Measurements from ENCODE around the gene ZEB1. TPM values are rescaled to one million over a fixed set of nuclear protein-coding genes. Genes with fewer than 3 reads are reported as not detected.
"Not testable (repeated sequence)": the region's sequence is repeated elsewhere in the genome, so short reads cannot be mapped to it uniquely, and the experiment has no call there.

ZEB1 gene
- total and polyA plus RNA-seq, 8 donors = 29.9 to 40.8 (median 34.4) TPM

DNA sequence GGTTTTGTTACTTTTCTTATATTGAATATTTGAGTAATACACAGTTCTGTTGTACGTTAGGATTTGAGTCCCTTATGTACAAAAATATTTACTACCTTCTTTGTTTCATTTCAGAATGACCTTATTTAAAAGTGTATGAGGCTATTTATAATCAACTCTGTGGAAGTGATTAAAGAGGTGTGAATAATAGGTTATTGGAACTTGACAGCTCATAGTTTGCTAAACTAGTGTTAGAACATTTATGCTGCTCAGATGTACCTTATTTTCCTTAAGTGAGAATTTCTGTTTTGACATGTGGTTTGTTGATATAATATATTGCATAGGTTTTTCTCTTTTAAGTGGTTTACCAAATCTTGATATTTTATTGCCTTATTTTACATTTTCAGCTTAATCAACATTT lies 105.5 kb downstream of the ZEB1 start:
- Histone ChIP-seq H3K27ac (peak overlapping the region in 1 of 2 donors; percentile 14), H3K4me1 (peaks cover 0 to 10% of the 10 kb centered on the region in 2 donors), H3K4me3 (no peak overlapping the region), H3K9me3 (peaks cover 0 to 4% of the 10 kb centered on the region in 2 donors), H3K36me3 (no peaks in the 10 kb centered on the region), H3K27me3 (no peaks in the 10 kb centered on the region)
- no peak for DNase-seq
- no peak for ATAC-seq
- intact Hi-C loops (cut with DNase I) = no loop called here
- TF ChIP-seq, protein P1, sequence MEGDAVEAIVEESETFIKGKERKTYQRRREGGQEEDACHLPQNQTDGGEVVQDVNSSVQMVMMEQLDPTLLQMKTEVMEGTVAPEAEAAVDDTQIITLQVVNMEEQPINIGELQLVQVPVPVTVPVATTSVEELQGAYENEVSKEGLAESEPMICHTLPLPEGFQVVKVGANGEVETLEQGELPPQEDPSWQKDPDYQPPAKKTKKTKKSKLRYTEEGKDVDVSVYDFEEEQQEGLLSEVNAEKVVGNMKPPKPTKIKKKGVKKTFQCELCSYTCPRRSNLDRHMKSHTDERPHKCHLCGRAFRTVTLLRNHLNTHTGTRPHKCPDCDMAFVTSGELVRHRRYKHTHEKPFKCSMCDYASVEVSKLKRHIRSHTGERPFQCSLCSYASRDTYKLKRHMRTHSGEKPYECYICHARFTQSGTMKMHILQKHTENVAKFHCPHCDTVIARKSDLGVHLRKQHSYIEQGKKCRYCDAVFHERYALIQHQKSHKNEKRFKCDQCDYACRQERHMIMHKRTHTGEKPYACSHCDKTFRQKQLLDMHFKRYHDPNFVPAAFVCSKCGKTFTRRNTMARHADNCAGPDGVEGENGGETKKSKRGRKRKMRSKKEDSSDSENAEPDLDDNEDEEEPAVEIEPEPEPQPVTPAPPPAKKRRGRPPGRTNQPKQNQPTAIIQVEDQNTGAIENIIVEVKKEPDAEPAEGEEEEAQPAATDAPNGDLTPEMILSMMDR (IDR thresholded peaks at IDR 0.05) = no peak

DNA sequence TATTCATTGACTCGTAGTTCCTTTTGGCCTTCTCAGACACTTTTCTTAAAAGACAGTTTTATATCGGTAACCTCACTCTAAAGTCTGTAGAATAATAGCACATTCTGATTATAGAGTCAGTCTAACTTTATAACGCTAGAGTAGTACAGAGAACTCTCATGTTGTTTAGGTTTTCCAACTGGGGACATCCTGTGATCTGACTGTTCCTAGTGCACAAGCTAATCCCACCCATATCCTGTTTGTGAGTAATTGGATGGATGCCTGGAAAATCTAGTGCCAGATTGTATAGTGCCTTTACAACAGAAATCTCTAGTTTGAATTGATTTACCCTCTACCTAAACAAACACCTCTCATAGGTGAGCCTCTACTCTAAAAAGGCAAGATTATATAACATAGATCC lies 107.4 kb downstream of the ZEB1 start:
- H3K4me1 ChIP-seq = peaks cover 0 to 10% of the 10 kb centered on the region in 2 donors
- peak overlapping the region; percentile 37 to 62 for H3K27ac ChIP-seq
- ATAC-seq = peak; percentile 54
- TF ChIP-seq, protein P1 (IDR thresholded peaks at IDR 0.05) = no peak
- peak in 2 of 4 donors; percentile 12 to 48 for DNase-seq
- intact Hi-C loops (cut with DNase I) = no loop called here
- H3K36me3 ChIP-seq = no peaks in the 10 kb centered on the region
- no peaks in the 10 kb centered on the region for H3K27me3 ChIP-seq
- peaks cover 0 to 4% of the 10 kb centered on the region in 2 donors for H3K9me3 ChIP-seq
- no peak overlapping the region for H3K4me3 ChIP-seq

DNA sequence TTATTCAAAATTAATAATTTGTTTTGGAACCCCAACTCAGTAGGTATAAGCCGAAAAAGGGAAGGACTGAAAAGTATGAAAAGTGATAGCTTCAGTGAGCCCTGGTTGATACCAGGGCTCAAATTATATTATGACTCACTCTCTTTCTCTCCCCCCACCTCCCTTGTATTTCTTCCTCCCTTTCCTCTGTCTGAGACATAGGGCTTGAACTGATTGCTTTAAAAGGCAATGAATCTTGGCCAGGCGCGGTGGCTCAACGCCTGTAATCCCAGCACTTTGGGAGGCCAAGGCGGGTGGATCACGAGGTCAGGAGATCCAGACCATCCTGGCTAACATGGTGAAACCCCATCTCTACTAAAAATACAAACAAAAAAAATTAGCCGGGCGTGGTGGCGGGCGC lies 108.3 kb downstream of the ZEB1 start:
- H3K4me1 ChIP-seq = peaks cover 0 to 10% of the 10 kb centered on the region in 2 donors
- H3K9me3 ChIP-seq; H3K36me3 ChIP-seq; intact Hi-C loops (cut with DNase I); H3K27me3 ChIP-seq; DNase-seq; H3K4me3 ChIP-seq: not testable (repeated sequence)
- peak overlapping the region; percentile 37 to 62 for H3K27ac ChIP-seq
- peak; percentile 41 for ATAC-seq

DNA sequence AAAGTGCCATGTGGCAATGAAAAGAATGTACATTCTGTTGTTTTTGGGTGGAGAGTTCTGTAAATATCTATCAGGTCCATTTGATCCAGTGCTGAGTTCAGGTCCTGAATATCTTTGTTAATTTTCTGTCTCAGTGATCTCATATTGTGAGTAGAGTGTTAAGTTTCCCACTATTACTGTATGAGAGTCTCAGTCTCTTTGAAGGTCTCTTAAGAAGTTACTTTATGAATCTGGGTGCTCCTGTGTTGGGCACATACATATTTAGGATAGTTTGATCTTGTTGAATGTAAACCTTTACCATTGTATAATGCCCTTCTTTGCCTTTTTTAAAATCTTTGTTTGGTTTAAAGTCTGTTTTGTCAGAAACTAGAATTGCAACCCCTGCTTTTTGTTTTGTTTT lies 109.5 kb downstream of the ZEB1 start:
- Histone ChIP-seq H3K4me1 (peaks cover 0 to 10% of the 10 kb centered on the region in 2 donors), H3K27ac (peak overlapping the region in 1 of 2 donors; percentile 21)
- H3K9me3 ChIP-seq; DNase-seq; ATAC-seq; H3K4me3 ChIP-seq; intact Hi-C loops (cut with DNase I); H3K36me3 ChIP-seq; H3K27me3 ChIP-seq: not testable (repeated sequence)

DNA sequence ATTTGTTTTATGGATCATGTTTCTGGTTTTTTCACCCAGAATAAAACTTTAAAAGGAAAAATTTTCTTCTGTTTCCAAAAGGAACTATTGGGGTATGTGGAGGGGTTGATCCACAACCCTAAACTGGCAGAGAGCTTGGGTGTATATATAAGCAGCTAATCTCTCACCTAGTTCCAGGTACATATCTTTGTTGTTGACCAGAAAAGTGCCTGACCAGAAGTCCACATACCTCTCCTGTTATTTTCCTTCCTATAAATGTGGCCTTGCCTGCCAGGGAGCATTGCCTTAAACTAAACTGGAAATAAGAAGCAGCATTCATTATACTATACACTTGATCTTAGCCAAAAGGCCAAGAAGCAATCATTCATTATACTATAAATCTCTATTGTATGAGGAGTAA lies 112.0 kb downstream of the ZEB1 start:
- DNase-seq = no peak
- no peaks in the 10 kb centered on the region for H3K36me3 ChIP-seq
- H3K9me3 ChIP-seq = peaks cover 0 to 4% of the 10 kb centered on the region in 2 donors
- H3K4me3 ChIP-seq = no peak overlapping the region
- intact Hi-C loops (cut with DNase I) = no loop called here
- H3K4me1 ChIP-seq = peaks cover 0 to 7% of the 10 kb centered on the region in 2 donors
- no peaks in the 10 kb centered on the region for H3K27me3 ChIP-seq
- TF ChIP-seq, protein P1 (IDR thresholded peaks at IDR 0.05) = no peak
- no peak for ATAC-seq
- no peak overlapping the region for H3K27ac ChIP-seq

DNA sequence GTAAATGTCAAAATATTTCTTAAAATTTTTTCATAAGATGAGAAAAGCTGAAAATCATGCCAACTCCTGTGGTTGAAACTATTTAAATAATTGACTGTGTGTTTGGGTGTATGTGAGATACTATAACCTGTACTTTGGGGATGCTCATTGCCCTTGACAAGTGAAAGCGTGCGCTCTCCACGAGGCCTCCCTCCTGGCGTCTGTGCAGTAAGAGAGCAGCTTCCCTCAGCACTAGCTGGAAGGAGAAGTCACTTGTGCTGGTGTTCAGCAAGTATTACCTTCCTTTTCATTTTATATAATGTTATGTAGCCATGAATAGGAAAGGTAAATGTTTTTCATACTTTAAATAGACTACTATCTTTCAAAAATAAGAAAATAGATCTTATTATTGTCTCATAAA lies 118.9 kb downstream of the ZEB1 start:
- no peak overlapping the region for H3K4me3 ChIP-seq
- TF ChIP-seq, protein P1 (IDR thresholded peaks at IDR 0.05) = no peak
- H3K4me1 ChIP-seq = no peaks in the 10 kb centered on the region
- no peaks in the 10 kb centered on the region for H3K27me3 ChIP-seq
- intact Hi-C loops (cut with DNase I) = no loop called here
- H3K9me3 ChIP-seq = peaks cover 0 to 2% of the 10 kb centered on the region in 2 donors
- ATAC-seq (no peak), DNase-seq (no peak)
- H3K27ac ChIP-seq = no peak overlapping the region
- H3K36me3 ChIP-seq = no peaks in the 10 kb centered on the region

All from left lung (tissue), 10 donors.